NT2/D1 (cell line): Measurements from ENCODE around the gene ERBB4.

ENCODE experiments used
- DNase-seq: peaks from one replicate; pipeline ENCODE4 v3.0.0-alpha.2; 2011; ENCODE audit warnings: low read depth, low spot score
- H3K27me3 ChIP-seq: 2 replicates; pipeline ENCODE4 v1.6.0; 2011; ENCODE audit warnings: mild to moderate bottlenecking; ENCODE audit not compliant: insufficient read length, insufficient read depth
- H3K36me3 ChIP-seq: 2 replicates; pipeline ENCODE4 v1.6.1; 2011; ENCODE audit warnings: mild to moderate bottlenecking, low read length, mixed read lengths; ENCODE audit not compliant: insufficient read depth, insufficient read length
- H3K4me1 ChIP-seq: 2 replicates; pipeline ENCODE4 v1.5.1; 2011; ENCODE audit not compliant: insufficient read depth, insufficient read length
- H3K4me3 ChIP-seq: 2 replicates; pipeline ENCODE4 v1.5.1; 2011; ENCODE audit warnings: low read depth; ENCODE audit not compliant: insufficient read length
- H3K9ac ChIP-seq: 2 replicates; pipeline ENCODE4 v1.6.0; 2011; ENCODE audit warnings: low read depth; ENCODE audit not compliant: insufficient read length
- H3K9me3 ChIP-seq: 2 replicates; pipeline ENCODE4 v1.5.1; 2011; ENCODE audit warnings: mild to moderate bottlenecking, low read length; ENCODE audit not compliant: insufficient read depth
- SUZ12 ChIP-seq: IDR thresholded peaks from 2 replicates; pipeline ENCODE4 v1.6.1; 2011; ENCODE audit not compliant: insufficient read length, insufficient read depth; ENCODE audit errors: extremely low read depth
- YY1 ChIP-seq: IDR thresholded peaks from 2 replicates; pipeline ENCODE4 v1.6.1; 2011; ENCODE audit not compliant: insufficient read length, insufficient read depth
- ZNF274 ChIP-seq: IDR thresholded peaks from 2 replicates; pipeline ENCODE4 v1.6.1; 2011; ENCODE audit warnings: mild to moderate bottlenecking, low read depth, low read length

The ERBB4 gene

DNA sequence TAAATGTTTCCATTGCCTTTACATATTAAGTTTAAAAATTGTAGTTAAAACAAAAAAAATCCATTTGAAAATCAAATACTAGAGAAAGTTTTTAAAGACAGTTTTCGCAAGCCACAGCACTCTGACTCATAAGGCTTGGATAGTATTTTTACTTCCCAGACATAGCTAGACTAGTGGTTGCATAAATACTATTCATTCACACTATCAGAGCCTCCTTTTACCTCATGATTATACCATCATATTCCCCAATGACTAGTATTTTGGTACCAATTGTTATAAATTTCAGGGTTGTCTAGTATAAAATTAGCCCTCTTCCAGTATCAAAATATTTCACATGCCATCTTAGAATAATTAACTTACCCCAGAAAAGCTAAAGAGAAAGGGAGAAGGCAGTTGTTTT lies 393.5 kb downstream of the ERBB4 start:
- Histone ChIP-seq H3K36me3 (no peaks in the 10 kb centered on the region), H3K9me3 (no peaks in the 10 kb centered on the region), H3K4me3 (no peak overlapping the region), H3K9ac (no peak overlapping the region), H3K27me3 (no peaks in the 10 kb centered on the region), H3K4me1 (no peaks in the 10 kb centered on the region)
- TF ChIP-seq ZNF274 = no peak
- no peak for TF ChIP-seq YY1
- TF ChIP-seq SUZ12 = no peak
- no peak for DNase-seq

DNA sequence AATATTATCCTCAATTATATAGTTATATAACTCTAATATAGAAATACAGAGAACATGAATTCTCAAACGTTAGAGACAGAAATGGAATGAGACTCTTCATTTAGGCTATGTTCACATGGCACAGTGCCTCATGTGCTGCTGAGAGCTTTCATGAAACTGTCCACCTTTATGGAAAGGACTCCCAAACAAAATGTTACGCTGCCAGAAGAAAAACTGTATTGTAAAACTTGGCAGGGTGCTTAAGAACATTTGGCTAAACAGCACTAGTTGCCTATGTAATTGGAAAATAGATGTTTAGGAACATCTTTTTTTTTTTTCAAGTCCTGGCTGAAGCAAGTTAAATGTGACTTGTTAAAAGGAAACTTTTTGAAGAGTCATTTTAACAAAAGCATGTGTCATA lies 396.0 kb downstream of the ERBB4 start:
- Histone ChIP-seq H3K9me3 (no peaks in the 10 kb centered on the region), H3K9ac (no peak overlapping the region), H3K4me1 (no peaks in the 10 kb centered on the region), H3K36me3 (no peaks in the 10 kb centered on the region), H3K4me3 (no peak overlapping the region), H3K27me3 (no peaks in the 10 kb centered on the region)
- no peak for TF ChIP-seq ZNF274
- no peak for TF ChIP-seq YY1
- TF ChIP-seq SUZ12 = no peak
- no peak for DNase-seq

DNA sequence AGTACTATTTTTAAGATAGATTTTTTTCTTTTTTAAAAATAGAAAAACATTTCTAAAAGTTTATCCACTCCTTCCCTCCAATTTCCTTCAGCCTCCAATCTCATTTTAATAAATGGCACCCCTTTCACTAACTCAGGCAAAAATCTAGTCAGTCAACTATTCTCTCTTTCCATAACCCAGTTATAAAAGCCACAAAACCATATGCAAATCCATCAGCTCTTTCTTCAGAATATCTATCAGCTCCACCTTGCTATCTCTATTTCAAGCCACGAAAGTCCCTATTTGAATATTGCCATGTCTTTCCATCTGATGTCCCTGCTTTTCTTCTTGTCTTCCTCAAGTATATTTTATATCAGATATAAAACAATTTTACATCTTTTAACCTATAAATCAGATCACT lies 397.1 kb downstream of the ERBB4 start:
- H3K27me3 ChIP-seq = no peaks in the 10 kb centered on the region

GRCh38 chr2:212136216-212136795 lies 402.3 kb downstream of the ERBB4 start:
- DNase-seq = no peak
- no peak overlapping the region for H3K4me3 ChIP-seq
- no peak overlapping the region for H3K9ac ChIP-seq
- no peaks in the 10 kb centered on the region for H3K36me3 ChIP-seq
- no peaks in the 10 kb centered on the region for H3K9me3 ChIP-seq
- TF ChIP-seq SUZ12 = no peak
- H3K27me3 ChIP-seq = no peaks in the 10 kb centered on the region
- no peaks in the 10 kb centered on the region for H3K4me1 ChIP-seq

More for the DNA sequence above, 397.1 kb downstream of the ERBB4 start:
- H3K9ac ChIP-seq = no peak overlapping the region
- H3K4me3 ChIP-seq = no peak overlapping the region
- no peaks in the 10 kb centered on the region for H3K36me3 ChIP-seq
- H3K4me1 ChIP-seq = no peaks in the 10 kb centered on the region
- no peak for TF ChIP-seq YY1
- TF ChIP-seq SUZ12 = no peak
- TF ChIP-seq ZNF274 = no peak
- H3K9me3 ChIP-seq = no peaks in the 10 kb centered on the region
- DNase-seq = no peak

DNA sequence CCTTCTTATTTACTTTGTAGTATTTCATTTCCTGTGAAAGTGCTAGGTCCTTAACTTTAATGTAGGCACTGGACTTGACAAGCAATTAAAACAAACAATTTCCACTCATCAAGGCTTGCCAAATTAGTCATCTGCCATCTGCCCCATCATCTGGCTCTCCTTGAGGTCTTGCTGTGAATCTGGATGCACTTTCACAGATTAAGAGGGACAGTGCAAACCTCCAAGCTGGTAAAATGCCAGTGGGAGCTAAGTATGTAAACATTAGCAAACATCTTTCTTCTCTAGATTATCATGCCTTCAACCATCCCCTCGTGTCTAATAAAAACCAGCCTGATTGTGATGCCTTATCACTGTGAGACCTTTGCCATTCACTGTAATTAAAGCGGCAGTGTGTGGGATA lies 402.9 kb downstream of the ERBB4 start:
- Histone ChIP-seq H3K4me1 (no peaks in the 10 kb centered on the region), H3K9me3 (no peaks in the 10 kb centered on the region), H3K27me3 (no peaks in the 10 kb centered on the region), H3K36me3 (no peaks in the 10 kb centered on the region), H3K4me3 (no peak overlapping the region), H3K9ac (no peak overlapping the region)
- TF ChIP-seq YY1 (no peak), ZNF274 (no peak), SUZ12 (no peak)
- no peak for DNase-seq

- Histone ChIP-seq H3K9me3 (no peaks in the 10 kb centered on the region), H3K27me3 (no peaks in the 10 kb centered on the region), H3K4me3 (no peak overlapping the region), H3K9ac (no peak overlapping the region), H3K36me3 (no peaks in the 10 kb centered on the region), H3K4me1 (no peaks in the 10 kb centered on the region)
- no peak for TF ChIP-seq SUZ12
- no peak for DNase-seq
Observed at GRCh38 chr2:212133337-212133736, 405.3 kb downstream of the ERBB4 start.

- Histone ChIP-seq H3K9ac (no peak overlapping the region), H3K9me3 (no peaks in the 10 kb centered on the region), H3K36me3 (no peaks in the 10 kb centered on the region), H3K4me3 (no peak overlapping the region), H3K27me3 (no peaks in the 10 kb centered on the region), H3K4me1 (no peaks in the 10 kb centered on the region)
- no peak for DNase-seq
- TF ChIP-seq SUZ12 = no peak
- no peak for TF ChIP-seq YY1
Observed at GRCh38 chr2:212124598-212124997, 414.0 kb downstream of the ERBB4 start.

GRCh38 chr2:212119591-212119990 lies 419.0 kb downstream of the ERBB4 start:
- no peaks in the 10 kb centered on the region for H3K9me3 ChIP-seq
- no peak for DNase-seq
- H3K4me3 ChIP-seq = no peak overlapping the region
- no peaks in the 10 kb centered on the region for H3K4me1 ChIP-seq
- no peak overlapping the region for H3K9ac ChIP-seq
- H3K27me3 ChIP-seq = no peaks in the 10 kb centered on the region
- H3K36me3 ChIP-seq = no peaks in the 10 kb centered on the region
- TF ChIP-seq SUZ12 = no peak
- TF ChIP-seq YY1 = no peak
- TF ChIP-seq ZNF274 = no peak
